OCI-LY1 (cell line): Measurements from ENCODE around the gene PLAAT4.

Experiments
- H2AFZ ChIP-seq: fragments of 200-600 bp; sonication (generic), shearing (Covaris generic); 2 replicates; pipeline ENCODE4 v1.6.0; 2014; ENCODE audit warnings: antibody characterized with exemption, mild to moderate bottlenecking, low read length
- H3F3A ChIP-seq: fragments of 200-600 bp; sonication (generic), shearing (Covaris generic); 2 replicates; pipeline ENCODE4 v1.6.0; 2014; ENCODE audit warnings: mild to moderate bottlenecking, antibody characterized with exemption, low read length, moderate library complexity; ENCODE audit not compliant: insufficient read depth
- H3K27ac ChIP-seq: fragments of 200-600 bp; sonication (generic); 2 replicates; pipeline ENCODE4 v1.5.1; 2014; ENCODE audit warnings: low read length, mixed run types, mild to moderate bottlenecking, low read depth; ENCODE audit not compliant: poor library complexity, severe bottlenecking
- H3K27me3 ChIP-seq: fragments of 200-600 bp; sonication (generic); 2 replicates; pipeline ENCODE4 v1.6.0; 2014; ENCODE audit warnings: antibody characterized with exemption, mild to moderate bottlenecking, low read length, moderate library complexity; ENCODE audit not compliant: insufficient read depth
- H3K36me3 ChIP-seq: fragments of 200-600 bp; sonication (generic); 2 replicates; pipeline ENCODE4 v1.6.1; 2014; ENCODE audit warnings: mild to moderate bottlenecking, antibody characterized with exemption, low read length, moderate library complexity, mixed read lengths; ENCODE audit not compliant: insufficient read depth
- H3K4me1 ChIP-seq: fragments of 200-600 bp; sonication (generic); 2 replicates; pipeline ENCODE4 v1.5.1; 2014; ENCODE audit warnings: mild to moderate bottlenecking, low read length, moderate library complexity; ENCODE audit not compliant: insufficient read depth, severe bottlenecking
- H3K4me2 ChIP-seq: fragments of 200-600 bp; sonication (generic), shearing (Covaris generic); 2 replicates; pipeline ENCODE4 v1.6.1; 2014; ENCODE audit warnings: low read length
- H3K4me3 ChIP-seq: fragments of 200-600 bp; sonication (generic); 2 replicates; pipeline ENCODE4 v1.5.1; 2014; ENCODE audit warnings: low read length, low read depth, mild to moderate bottlenecking, mixed read lengths; ENCODE audit not compliant: poor library complexity, severe bottlenecking
- H3K79me2 ChIP-seq: fragments of 200-600 bp; shearing (Covaris generic); 2 replicates; pipeline ENCODE4 v1.6.1; 2016; ENCODE audit warnings: mixed run types, low read length, mixed read lengths; ENCODE audit not compliant: insufficient read depth
- H3K9ac ChIP-seq: fragments of 200-600 bp; sonication (generic), shearing (Covaris generic); 2 replicates; pipeline ENCODE4 v1.6.1; 2014; ENCODE audit warnings: mild to moderate bottlenecking, low read length, mixed read lengths
- H3K9me2 ChIP-seq: fragments of 200-600 bp; sonication (generic), shearing (Covaris generic); 2 replicates; pipeline ENCODE4 v1.6.1; 2014; ENCODE audit warnings: low read depth, mild to moderate bottlenecking, low read length, mixed read lengths
- H3K9me3 ChIP-seq: fragments of 200-600 bp; shearing (Covaris generic); 2 replicates; pipeline ENCODE4 v1.6.1; 2014; ENCODE audit warnings: low read length, mixed read lengths
- H4K20me1 ChIP-seq: fragments of 200-600 bp; sonication (generic), shearing (Covaris generic); 2 replicates; pipeline ENCODE4 v1.6.0; 2016; ENCODE audit warnings: mild to moderate bottlenecking, low read length; ENCODE audit not compliant: insufficient read depth
- CTCF ChIP-seq: fragments of 200-600 bp; sonication (generic), shearing (Covaris generic); IDR thresholded peaks from 2 replicates; pipeline ENCODE4 v1.5.1; 2017; ENCODE audit warnings: mild to moderate bottlenecking, antibody characterized with exemption, low read length, moderate library complexity, mixed read lengths
- EZH2 ChIP-seq: fragments of 200-600 bp; sonication (generic), shearing (Covaris generic); IDR thresholded peaks from 2 replicates; pipeline ENCODE4 v1.8.0; 2017; ENCODE audit warnings: borderline replicate concordance, mixed run types, mild to moderate bottlenecking, antibody characterized with exemption, low read length, moderate library complexity, mixed read lengths

The PLAAT4 gene

DNA sequence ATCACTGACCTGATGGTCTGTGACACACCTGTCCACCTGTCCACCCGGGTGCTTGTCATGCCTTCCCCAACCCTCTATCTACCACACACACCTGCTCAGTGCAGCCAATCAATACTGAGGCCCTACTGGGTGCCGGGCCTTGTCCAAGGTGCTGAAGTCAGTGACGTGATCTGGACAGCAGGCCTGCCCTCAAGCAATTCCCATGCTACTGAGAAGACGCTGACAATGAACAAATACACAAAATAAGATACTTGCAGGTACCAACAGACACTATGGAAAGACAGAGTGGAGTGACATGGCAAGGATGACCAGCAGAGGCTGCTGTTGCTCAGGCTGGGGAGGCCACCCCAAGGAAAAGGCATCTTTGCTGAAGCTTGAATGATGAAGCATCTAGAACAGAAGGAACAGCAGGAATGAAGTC lies 56.4 kb downstream of the PLAAT4 start:
- Histone ChIP-seq H3K4me1 (no peaks in the 10 kb centered on the region), H3K27me3 (no peaks in the 10 kb centered on the region), H3F3A (no peaks in the 10 kb centered on the region), H4K20me1 (no peaks in the 10 kb centered on the region), H3K27ac (no peak overlapping the region), H3K9me2 (no peaks in the 10 kb centered on the region), H2AFZ (no peak overlapping the region), H3K36me3 (no peaks in the 10 kb centered on the region), H3K9me3 (no peaks in the 10 kb centered on the region), H3K79me2 (no peaks in the 10 kb centered on the region), H3K4me2 (no peak overlapping the region), H3K4me3 (no peak overlapping the region), H3K9ac (no peak overlapping the region)
- TF ChIP-seq EZH2 (no peak), CTCF (peak; percentile 54)

DNA sequence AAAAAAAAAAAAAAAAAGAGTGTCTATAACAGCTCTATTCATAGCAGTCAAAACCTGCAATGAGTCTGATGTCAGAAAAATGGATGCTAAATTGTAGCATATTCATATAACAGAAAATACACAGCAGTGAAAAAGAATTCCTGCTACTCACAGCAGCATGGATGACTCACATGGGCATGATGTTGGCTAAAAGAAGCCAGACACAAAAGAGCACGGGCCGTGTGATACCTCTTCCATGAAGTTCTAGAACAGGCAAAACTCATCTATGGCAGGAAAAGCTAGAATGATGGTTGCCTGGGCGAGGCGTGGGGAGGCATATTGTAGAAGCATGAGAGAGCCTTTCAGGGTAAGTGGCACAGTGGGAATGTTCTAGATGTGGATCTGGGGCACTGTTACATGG lies 58.7 kb downstream of the PLAAT4 start:
- Histone ChIP-seq H3K9ac (no peak overlapping the region), H2AFZ (no peak overlapping the region), H3K9me3 (no peaks in the 10 kb centered on the region), H3K9me2 (no peaks in the 10 kb centered on the region), H3K79me2 (no peaks in the 10 kb centered on the region), H4K20me1 (no peaks in the 10 kb centered on the region), H3F3A (no peaks in the 10 kb centered on the region), H3K36me3 (no peaks in the 10 kb centered on the region), H3K4me1 (no peaks in the 10 kb centered on the region), H3K4me3 (no peak overlapping the region), H3K4me2 (no peak overlapping the region), H3K27ac (no peak overlapping the region), H3K27me3 (no peaks in the 10 kb centered on the region)
- TF ChIP-seq CTCF (no peak), EZH2 (no peak)
